A549 (cell line): ENCODE measurements around the gene HMGXB3. TPM values are rescaled to one million over a fixed set of nuclear protein-coding genes. Genes with fewer than 3 reads are reported as not detected.

ENCODE experiments used
- ATAC-seq, 2 experiments: fragments of 200-7000 bp in 1 of 2; fragments of >200 bp in 1 of 2; cut with Nextera tagmentation in 1 of 2; cut with Tn5 transposase in 1 of 2; 3 replicates each; pipeline versions ENCODE4 v1.8.0 to v1.9.1; 2018 to 2020; ENCODE audit warnings: mild to moderate bottlenecking in 1 of 2, moderate library complexity in 1 of 2
- CTCF ChIA-PET: fragments of 300-600 bp; sonication (Branson Sonifier 250); formaldehyde crosslinking; extraction: SDS; loops from one replicate; lab custom pipeline; 2021; ENCODE audit warnings: antibody characterized with exemption, inconsistent platforms; lab: Yijun Ruan, JAX
- POLR2A ChIA-PET: fragments of 350-600 bp; formaldehyde crosslinking; extraction: SDS; loops from one replicate; lab custom pipeline; 2021; ENCODE audit warnings: antibody characterized with exemption, inconsistent platforms; lab: Yijun Ruan, JAX
- DNase-seq, 2 experiments: peaks; one replicate each; pipeline versions ENCODE4 v3.0.0 to v3.0.0-alpha.2; 2011 to 2016; ENCODE audit warnings: low read depth in 1 of 2, low spot score in 1 of 2
- FAIRE-seq: peaks from 2 replicates; lab custom pipeline; 2011; peaks lifted over from hg19 to GRCh38; lab: Jason Lieb, UNC
- H3K27ac ChIP-seq, 2 experiments: fragments of >200 bp; sonication (Bioruptor Twin); formaldehyde crosslinking; 3 replicates each; pipeline ENCODE4 v1.5.1; 2016 to 2017
- H3K4me1 ChIP-seq: fragments of >200 bp; sonication (Bioruptor Twin); formaldehyde crosslinking; 3 replicates; pipeline ENCODE4 v1.6.1; 2016
- H3K4me2 ChIP-seq: fragments of >200 bp; sonication (Bioruptor Twin); formaldehyde crosslinking; 3 replicates; pipeline ENCODE4 v1.6.1; 2016
- H3K4me3 ChIP-seq: fragments of >200 bp; sonication (Bioruptor Twin); formaldehyde crosslinking; 3 replicates; pipeline ENCODE4 v1.5.1; 2016
- H3K9me3 ChIP-seq: fragments of >200 bp; sonication (Bioruptor Twin); formaldehyde crosslinking; 3 replicates; pipeline ENCODE4 v1.6.1; 2016
- ESRRA ChIP-seq: fragments of 150-350 bp; IDR thresholded peaks from 2 replicates; pipeline ENCODE4 v1.6.1; 2014; ENCODE audit warnings: mild to moderate bottlenecking, low read length, borderline replicate concordance
- FOXS1 ChIP-seq: fragments of 250-450 bp; sonication (Bioruptor Pico); IDR thresholded peaks from 2 replicates; pipeline ENCODE4 v1.5.0; 2020; ENCODE audit warnings: mild to moderate bottlenecking, moderate library complexity
- HDAC2 ChIP-seq: fragments of 200-600 bp; sonication (generic); IDR thresholded peaks from 2 replicates; pipeline ENCODE4 v1.6.1; 2016
- HEYL ChIP-seq: fragments of 250-450 bp; sonication (Bioruptor Pico); IDR thresholded peaks from 2 replicates; pipeline ENCODE4 v1.8.0; 2021; ENCODE audit warnings: mild to moderate bottlenecking, moderate library complexity
- HOXB13 ChIP-seq: fragments of 250-450 bp; sonication (Bioruptor Pico); IDR thresholded peaks from 2 replicates; pipeline ENCODE4 v1.5.0; 2020; ENCODE audit warnings: low read depth, mild to moderate bottlenecking, moderate library complexity
- JUN ChIP-seq, 2 experiments: fragments of >200 bp; sonication (Bioruptor Twin); formaldehyde crosslinking; IDR thresholded peaks; 2 replicates in 1 of 2; 3 replicates in 1 of 2; pipeline ENCODE4 v1.6.1; 2016 to 2017
- PHF8 ChIP-seq: fragments of 200-600 bp; sonication (generic); IDR thresholded peaks from 2 replicates; pipeline ENCODE4 v1.6.1; 2016; ENCODE audit warnings: low read depth, mild to moderate bottlenecking, antibody characterized with exemption, moderate library complexity, borderline replicate concordance
- POLR2A ChIP-seq: IDR thresholded peaks from 2 replicates; pipeline ENCODE4 v1.6.1; 2012; ENCODE audit warnings: mild to moderate bottlenecking, low read length
- POLR2AphosphoS2 ChIP-seq: conservative IDR thresholded peaks from 2 replicates; pipeline ENCODE4 v1.6.1; 2012; ENCODE audit warnings: low read length, improper control_type of control experiment, inconsistent platforms
- TFCP2L1 ChIP-seq: fragments of 250-450 bp; sonication (Bioruptor Pico); IDR thresholded peaks from 2 replicates; pipeline ENCODE4 v1.5.0; 2021; ENCODE audit warnings: mild to moderate bottlenecking
- TP53 ChIP-seq: fragments of 250-450 bp; sonication (Bioruptor Pico); IDR thresholded peaks from 2 replicates; pipeline ENCODE4 v1.5.0; 2021; ENCODE audit warnings: mild to moderate bottlenecking, moderate library complexity
- ZFP36 ChIP-seq: fragments of 450-650 bp; IDR thresholded peaks from 2 replicates; pipeline ENCODE4 v1.6.1; 2014; ENCODE audit warnings: borderline replicate concordance; ENCODE audit not compliant: partially characterized antibody
- ZNF302 ChIP-seq: fragments of 250-450 bp; sonication (Bioruptor Pico); IDR thresholded peaks from 2 replicates; pipeline ENCODE4 v1.9.0; 2021; ENCODE audit warnings: inconsistent platforms, mild to moderate bottlenecking, moderate library complexity
- WGBS: methylation state at CpG from one replicate; pipeline ENCODE4 v1.1.6; 2017; ENCODE audit errors: missing lambda C conversion rate; 5-methylcytosine and 5-hydroxymethylcytosine counted together
- polyA plus RNA-seq, 4 experiments: library from polyadenylated mRNA; depleted of rRNA in 3 of 4; stranded (reverse); fragments of >200 nt; fragmentation: RNase III in 1 of 4; extraction: RNeasy Plus Mini Kit Qiagen cat#74134 plus additional on column Dnase treatment in 1 of 4; gene quantifications; 2 replicates in 3 of 4; 3 replicates in 1 of 4; pipeline ENCODE4 v1.2.3, GENCODE V29; 2011 to 2017
- TF ChIP-seq, protein P1 (sequence below): fragments of 250-450 bp; sonication (Bioruptor Pico); IDR thresholded peaks from 2 replicates; pipeline ENCODE4 v1.5.0; 2020; ENCODE audit warnings: low read depth, mild to moderate bottlenecking, moderate library complexity
- TF ChIP-seq, protein P2 (sequence below): fragments of >200 bp; sonication (Bioruptor Twin); formaldehyde crosslinking; IDR thresholded peaks from 2 replicates; pipeline ENCODE4 v1.6.1; 2016
- TF ChIP-seq, protein P3 (sequence below): fragments of >200 bp; sonication (Bioruptor Twin); formaldehyde crosslinking; IDR thresholded peaks from 3 replicates; pipeline ENCODE4 v1.6.1; 2016
- TF ChIP-seq, protein P4 (sequence below): fragments of 250-450 bp; sonication (Bioruptor Pico); IDR thresholded peaks from 2 replicates; pipeline ENCODE4 v1.5.0; 2021; ENCODE audit warnings: mild to moderate bottlenecking, moderate library complexity, borderline replicate concordance
- TF ChIP-seq, protein P5 (sequence below): IDR thresholded peaks from 2 replicates; pipeline ENCODE4 v1.6.1; 2012; ENCODE audit warnings: low read depth, borderline replicate concordance

HMGXB3 gene
- polyA plus RNA-seq, 2 of the 4 experiments (the other 2 are of a cell fraction) = 20.5 to 34.1 TPM

DNA sequence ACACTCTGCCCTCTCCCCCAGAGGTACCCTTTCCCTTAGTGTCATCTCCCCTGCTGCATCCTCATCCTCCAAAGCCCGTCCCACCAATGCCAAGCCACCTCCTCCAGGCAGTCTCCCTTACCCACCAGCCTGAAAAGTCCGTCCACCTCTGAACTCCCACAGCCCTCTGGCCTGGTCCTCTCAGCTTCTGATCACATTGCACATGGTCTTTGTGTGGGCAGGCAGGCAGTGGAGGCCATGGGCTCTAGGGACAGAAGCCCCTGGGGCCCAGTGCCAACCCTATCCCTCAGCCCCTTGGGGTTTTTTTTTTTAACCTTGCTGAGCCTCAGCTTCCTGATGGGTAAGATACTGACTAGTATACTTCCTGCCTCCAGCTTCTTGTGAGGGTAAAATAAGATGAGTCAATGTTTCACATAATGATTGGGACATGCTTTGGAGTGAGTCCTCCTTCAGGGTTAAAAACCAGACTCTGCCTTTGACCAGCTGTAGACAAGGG, 66.4 kb downstream of the HMGXB3 start:
- TF ChIP-seq ZFP36 (peak; percentile 41), HOXB13 (CRISPR knock-in tag) (no peak)
- TF ChIP-seq, all 56 proteins: peak for 1
- DNase-seq (no peak), FAIRE-seq (no peak), ATAC-seq (no peak)
- CTCF ChIA-PET = no interaction called here
- Histone ChIP-seq H3K4me2 (no peak overlapping the region), H3K4me3 (no peak overlapping the region), H3K9me3 (no peaks in the 10 kb centered on the region), H3K4me1 (0 out of 3 replicates have a peak, but pooled peaks cover 4% of the 10 kb centered on the region), H3K27ac (0 out of 6 replicates have a peak overlapping the region, but pooled peaks of 1 of the 2 experiments have one; percentile 10)
- POLR2A ChIA-PET = interaction anchor here (1.1 to 1.5 kb wide), 2 partner anchors 30 to 67 kb away, joined by 3 read pairs; partner anchors contain the start of genes HMGXB3 and TIGD6
- 78% methylated on average over 2 of the region's 2 CpGs for WGBS

DNA sequence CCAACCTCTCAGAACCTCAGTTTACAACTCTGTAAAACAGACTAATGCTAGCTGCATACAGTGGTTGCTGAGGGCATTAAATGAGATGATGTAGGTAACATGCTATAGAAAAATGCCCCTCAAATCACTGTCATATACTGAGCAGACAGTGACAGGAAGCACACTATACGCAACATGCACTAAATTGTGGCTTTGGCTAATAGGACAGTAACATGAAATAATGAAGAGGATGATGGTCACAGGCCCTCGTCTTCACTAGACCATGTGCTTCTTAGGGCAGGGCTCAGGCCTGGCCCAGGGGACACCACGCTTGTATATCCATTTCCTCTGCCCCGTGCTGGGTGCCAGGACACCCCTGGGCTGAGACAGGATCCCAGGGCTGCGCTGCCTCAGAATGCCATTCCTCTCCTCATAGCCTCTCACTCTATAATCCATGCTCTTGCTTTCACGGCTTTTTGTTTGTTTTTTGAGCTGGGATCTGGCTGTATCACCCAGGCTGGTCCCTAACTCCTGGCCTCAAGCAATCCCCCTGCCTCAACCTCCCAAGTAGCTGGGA, 66.9 kb downstream of the HMGXB3 start:
- H3K4me2 ChIP-seq = no peak overlapping the region
- TF ChIP-seq TFCP2L1 (CRISPR knock-in tag) = no peak
- TF ChIP-seq, protein P1, sequence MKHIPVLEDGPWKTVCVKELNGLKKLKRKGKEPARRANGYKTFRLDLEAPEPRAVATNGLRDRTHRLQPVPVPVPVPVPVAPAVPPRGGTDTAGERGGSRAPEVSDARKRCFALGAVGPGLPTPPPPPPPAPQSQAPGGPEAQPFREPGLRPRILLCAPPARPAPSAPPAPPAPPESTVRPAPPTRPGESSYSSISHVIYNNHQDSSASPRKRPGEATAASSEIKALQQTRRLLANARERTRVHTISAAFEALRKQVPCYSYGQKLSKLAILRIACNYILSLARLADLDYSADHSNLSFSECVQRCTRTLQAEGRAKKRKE (CRISPR knock-in tag) = no peak
- TF ChIP-seq HDAC2 = no peak
- TF ChIP-seq HEYL (CRISPR knock-in tag) = no peak
- TF ChIP-seq, protein P2, sequence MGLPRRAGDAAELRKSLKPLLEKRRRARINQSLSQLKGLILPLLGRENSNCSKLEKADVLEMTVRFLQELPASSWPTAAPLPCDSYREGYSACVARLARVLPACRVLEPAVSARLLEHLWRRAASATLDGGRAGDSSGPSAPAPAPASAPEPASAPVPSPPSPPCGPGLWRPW = no peak
- no peak for TF ChIP-seq POLR2AphosphoS2
- no peak for TF ChIP-seq ESRRA
- no peak for TF ChIP-seq PHF8
- TF ChIP-seq, protein P3, sequence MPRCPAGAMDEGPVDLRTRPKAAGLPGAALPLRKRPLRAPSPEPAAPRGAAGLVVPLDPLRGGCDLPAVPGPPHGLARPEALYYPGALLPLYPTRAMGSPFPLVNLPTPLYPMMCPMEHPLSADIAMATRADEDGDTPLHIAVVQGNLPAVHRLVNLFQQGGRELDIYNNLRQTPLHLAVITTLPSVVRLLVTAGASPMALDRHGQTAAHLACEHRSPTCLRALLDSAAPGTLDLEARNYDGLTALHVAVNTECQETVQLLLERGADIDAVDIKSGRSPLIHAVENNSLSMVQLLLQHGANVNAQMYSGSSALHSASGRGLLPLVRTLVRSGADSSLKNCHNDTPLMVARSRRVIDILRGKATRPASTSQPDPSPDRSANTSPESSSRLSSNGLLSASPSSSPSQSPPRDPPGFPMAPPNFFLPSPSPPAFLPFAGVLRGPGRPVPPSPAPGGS = no peak
- TF ChIP-seq ZNF302 (CRISPR knock-in tag) = no peak
- no peak for TF ChIP-seq FOXS1 (CRISPR knock-in tag)
- TF ChIP-seq, protein P4, sequence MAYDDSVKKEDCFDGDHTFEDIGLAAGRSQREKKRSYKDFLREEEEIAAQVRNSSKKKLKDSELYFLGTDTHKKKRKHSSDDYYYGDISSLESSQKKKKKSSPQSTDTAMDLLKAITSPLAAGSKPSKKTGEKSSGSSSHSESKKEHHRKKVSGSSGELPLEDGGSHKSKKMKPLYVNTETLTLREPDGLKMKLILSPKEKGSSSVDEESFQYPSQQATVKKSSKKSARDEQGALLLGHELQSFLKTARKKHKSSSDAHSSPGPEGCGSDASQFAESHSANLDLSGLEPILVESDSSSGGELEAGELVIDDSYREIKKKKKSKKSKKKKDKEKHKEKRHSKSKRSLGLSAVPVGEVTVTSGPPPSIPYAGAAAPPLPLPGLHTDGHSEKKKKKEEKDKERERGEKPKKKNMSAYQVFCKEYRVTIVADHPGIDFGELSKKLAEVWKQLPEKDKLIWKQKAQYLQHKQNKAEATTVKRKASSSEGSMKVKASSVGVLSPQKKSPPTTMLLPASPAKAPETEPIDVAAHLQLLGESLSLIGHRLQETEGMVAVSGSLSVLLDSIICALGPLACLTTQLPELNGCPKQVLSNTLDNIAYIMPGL (CRISPR knock-in tag) = no peak
- no peak for TF ChIP-seq TP53 (CRISPR knock-in tag)
- TF ChIP-seq HOXB13 (CRISPR knock-in tag) = no peak
- TF ChIP-seq, protein P5, sequence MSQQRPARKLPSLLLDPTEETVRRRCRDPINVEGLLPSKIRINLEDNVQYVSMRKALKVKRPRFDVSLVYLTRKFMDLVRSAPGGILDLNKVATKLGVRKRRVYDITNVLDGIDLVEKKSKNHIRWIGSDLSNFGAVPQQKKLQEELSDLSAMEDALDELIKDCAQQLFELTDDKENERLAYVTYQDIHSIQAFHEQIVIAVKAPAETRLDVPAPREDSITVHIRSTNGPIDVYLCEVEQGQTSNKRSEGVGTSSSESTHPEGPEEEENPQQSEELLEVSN = no peak
- no peak for TF ChIP-seq JUN (IDR thresholded peaks at IDR 0.05)
- TF ChIP-seq POLR2A = no peak

More for the DNA sequence above, 66.9 kb downstream of the HMGXB3 start:
- DNase-seq (no peak), ATAC-seq (no peak), FAIRE-seq (no peak)
- POLR2A ChIA-PET = interaction anchor here (1.1 to 1.5 kb wide), 2 partner anchors 31 to 67 kb away, joined by 3 read pairs; partner anchors contain the start of genes HMGXB3 and TIGD6
- H3K9me3 ChIP-seq = no peaks in the 10 kb centered on the region
- H3K4me1 ChIP-seq = 0 out of 3 replicates have a peak, but pooled peaks cover 4% of the 10 kb centered on the region
- no peak overlapping the region for H3K4me3 ChIP-seq
- WGBS = 77% methylated on average over 6 of the region's 6 CpGs
- CTCF ChIA-PET = no interaction called here
- no peak overlapping the region for H3K27ac ChIP-seq
